ENCODE measurements around the gene TRPV2.
A peak's percentile ranks its signal among the peaks of the same experiment; 100 is the strongest.

The TRPV2 gene

DNA sequence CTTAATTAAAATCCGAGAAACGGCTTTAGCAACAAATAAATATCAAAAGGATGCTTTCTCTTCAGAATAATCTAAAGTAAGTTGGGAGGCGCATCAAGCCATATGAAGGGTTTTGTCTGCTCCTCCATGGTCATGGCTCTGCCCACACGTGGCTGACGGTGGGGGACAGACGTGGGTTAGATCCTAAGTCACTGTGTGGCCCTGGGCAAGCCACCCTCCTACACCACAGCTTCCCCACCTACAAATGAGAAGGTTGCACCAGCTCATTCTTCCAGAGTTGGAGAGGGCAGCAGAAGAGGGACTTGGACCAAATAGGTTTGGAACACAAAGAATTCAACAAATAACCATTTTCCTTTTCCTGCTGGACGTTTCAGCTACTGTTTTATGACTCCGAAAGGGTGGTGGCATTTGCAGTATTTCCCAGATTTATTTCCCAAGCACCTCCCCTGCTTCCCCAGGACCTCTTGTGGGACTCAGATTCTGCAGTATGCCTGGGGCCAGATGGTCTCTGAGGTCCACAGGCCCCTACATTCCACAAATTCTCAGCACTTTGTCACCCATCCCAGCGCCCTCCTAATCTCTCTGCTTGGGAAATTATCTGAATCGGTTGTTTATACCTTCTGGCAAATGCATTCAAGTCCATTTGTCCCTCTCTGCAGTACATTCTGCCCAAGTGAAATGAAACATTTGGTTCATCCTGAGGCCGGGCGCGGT lies 58.8 kb downstream of the TRPV2 start:
- DNase-seq (ENCODE audit: low spot score) = no peak

DNA sequence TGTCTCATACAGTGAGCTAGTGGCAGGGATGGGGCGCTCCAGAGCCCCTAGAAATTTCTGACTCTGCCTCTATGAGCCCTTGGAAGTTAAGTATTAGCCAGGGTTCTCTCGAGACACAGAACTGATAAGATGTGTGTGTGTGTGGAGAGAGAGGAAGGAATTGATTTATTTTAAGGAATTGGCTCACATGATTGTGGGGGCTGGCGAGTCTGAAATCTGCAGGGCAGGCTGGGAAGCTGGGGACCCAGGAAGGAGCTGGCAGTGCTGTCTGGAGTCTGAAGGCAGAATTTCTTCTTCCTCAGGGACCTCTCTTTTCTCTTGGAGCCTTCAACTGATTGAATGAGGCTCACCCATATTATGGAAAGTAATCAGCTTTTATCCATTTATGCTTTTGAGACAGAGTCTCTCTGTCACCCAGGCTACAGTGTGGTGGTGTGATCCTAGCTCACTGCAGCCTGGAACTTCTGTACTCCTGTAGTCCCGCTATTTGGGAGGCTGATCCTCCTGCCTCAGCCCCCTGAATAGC lies 59.9 kb downstream of the TRPV2 start:
- no peak for DNase-seq (ENCODE audit: low spot score)

DNA sequence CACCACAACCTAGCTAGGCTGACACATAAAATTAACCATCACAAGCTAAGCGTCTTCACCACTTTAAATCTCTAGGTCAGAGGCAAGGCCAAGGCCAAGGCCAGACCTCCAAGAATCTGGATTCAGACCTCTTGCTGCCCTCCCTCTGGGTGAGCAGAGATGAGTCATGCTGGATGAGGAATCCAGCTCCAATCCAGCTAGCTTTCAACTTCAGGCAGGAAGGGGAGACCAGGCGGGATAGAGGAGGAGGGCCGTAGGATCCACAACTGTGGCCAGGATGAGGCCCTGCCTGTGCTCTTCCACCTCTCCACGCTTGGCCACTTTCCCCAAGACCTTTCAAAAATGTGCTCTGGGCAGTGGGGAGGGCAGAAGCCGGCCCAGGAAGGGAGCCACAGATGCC lies 61.9 kb downstream of the TRPV2 start:
- peak; percentile 88 for DNase-seq (ENCODE audit: low spot score)

DNA sequence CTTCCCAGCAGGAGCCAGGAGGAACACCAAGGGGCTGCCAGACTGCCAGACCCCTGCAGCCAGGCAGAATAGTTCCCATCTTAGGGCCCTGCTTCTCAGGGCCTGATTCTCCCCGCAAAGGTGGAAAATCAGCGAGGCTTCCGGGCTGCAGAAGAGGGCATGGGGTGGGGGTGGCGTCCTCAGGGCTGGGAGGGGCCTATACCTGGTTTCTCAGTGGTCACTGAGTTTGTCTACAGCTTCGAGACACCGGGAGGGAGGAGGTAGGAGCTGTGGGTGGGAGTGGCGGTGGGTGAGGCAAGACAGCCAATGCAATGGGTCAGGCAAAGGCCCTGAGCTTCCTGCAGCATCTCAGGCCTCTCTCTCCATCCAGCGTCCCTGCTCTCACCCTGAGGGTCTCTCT lies 62.3 kb downstream of the TRPV2 start:
- DNase-seq (ENCODE audit: low spot score) = no peak

DNA sequence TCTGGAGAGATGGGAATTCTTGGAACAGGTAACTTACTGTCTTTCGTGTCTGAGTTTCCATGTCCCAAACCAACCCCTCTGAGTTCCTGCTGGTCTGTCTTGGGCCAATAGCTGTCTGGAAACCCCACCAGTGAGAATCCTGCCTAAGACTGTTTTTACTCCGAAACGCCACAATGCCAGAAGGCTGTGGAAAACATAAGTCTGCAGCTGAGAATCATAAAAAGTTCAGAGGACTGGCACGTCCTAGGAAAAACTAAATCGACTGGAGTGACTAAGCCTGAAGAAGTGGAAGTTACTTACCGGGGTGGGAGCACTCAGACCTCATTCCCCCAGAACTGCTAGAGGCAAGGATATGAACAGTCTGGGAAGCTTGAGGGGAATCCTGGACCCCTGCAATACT lies 63.3 kb downstream of the TRPV2 start:
- DNase-seq (ENCODE audit: low spot score) = no peak

DNA sequence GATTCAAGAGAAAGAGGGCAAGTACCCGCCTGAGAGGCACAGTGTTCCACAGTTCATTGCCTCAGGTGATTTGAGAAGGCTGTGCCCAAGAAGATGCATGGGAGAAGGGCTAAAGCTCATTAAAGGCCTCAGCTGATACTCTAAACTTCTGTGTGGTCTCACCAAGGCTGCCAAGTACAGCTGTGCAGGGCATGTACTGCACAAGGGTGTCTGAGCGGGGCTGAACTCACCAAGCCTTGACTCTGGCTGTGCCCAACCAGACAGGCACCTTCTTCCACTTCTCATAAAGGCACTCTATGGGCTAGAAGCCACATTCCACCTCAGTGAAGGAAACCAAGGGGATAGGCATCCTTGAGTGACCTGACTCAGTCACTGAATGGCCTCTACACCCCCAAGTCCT lies 63.9 kb downstream of the TRPV2 start:
- DNase-seq (ENCODE audit: low spot score) = no peak

DNA sequence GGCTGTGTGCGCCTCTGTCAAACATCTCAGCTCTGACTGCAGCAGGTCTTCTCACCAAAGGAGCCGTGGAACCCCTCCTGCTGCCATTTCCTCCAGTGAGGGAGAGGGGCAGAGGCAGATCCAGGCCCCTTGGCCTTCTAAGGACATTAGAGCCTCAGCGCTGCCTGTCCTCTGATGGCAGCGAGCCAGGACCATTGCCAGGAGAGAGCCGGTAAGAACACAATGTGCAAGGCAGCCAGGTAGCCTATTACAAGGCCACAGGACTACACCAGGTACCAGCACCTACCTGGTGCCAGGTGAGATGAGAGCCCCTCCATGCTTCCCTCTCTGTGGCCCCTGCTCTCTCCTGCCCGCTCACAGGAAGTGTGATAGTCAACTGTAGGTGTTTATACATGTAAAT lies 65.6 kb downstream of the TRPV2 start:
- no peak for DNase-seq (ENCODE audit: low spot score)

DNA sequence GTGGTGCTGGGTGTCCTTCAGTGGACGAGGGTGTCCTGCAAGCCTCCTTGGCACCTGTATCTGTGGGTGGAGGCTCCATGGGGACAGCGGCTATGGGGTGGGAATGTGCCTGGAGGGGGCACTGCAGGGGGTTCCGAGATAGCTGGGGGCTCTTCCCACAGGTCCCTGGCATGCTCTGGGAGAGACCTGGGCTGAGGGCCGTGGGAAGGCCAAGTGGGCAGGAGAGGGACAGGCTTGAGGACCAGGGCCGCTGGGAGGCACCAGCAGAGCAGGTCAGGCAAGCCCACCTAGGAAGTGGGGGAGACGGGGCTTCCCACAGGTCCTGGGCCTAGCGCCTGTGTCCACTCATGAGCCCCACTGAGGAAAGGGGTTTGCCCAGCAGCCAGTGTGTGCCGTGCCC lies 66.9 kb downstream of the TRPV2 start:
- DNase-seq (ENCODE audit: low spot score) = no peak

DNA sequence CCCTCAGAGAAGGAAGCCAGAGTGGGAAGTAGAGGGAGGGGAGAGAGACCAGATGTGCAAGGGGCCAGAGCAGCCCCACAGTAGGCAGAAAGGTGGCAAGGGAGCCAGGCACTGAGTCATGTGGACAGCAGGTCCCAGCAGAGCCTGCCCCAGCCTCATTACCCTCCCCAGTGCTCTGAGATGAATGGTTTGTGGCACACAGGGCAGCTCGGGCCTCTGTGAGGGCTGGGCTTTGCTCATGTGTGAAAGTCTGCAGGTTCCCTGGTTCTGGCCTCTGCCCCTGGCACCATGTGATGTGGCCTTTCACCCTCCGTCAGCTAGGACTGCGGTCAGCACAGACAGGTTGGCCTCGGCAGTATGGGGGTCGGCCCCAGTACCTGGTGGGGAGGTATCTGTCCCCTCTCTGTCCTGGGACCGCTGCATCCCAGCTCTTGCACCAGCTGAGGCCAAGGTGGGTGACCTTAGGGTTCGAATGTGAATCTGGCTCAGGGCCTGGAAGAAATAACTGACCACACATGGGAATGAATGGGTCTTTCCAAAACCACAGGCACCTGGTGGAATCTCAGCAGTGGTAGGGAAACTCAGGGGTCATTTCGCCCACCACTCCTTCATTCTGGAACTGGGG lies 67.8 kb downstream of the TRPV2 start:
- no peak for DNase-seq (ENCODE audit: low spot score)

DNA sequence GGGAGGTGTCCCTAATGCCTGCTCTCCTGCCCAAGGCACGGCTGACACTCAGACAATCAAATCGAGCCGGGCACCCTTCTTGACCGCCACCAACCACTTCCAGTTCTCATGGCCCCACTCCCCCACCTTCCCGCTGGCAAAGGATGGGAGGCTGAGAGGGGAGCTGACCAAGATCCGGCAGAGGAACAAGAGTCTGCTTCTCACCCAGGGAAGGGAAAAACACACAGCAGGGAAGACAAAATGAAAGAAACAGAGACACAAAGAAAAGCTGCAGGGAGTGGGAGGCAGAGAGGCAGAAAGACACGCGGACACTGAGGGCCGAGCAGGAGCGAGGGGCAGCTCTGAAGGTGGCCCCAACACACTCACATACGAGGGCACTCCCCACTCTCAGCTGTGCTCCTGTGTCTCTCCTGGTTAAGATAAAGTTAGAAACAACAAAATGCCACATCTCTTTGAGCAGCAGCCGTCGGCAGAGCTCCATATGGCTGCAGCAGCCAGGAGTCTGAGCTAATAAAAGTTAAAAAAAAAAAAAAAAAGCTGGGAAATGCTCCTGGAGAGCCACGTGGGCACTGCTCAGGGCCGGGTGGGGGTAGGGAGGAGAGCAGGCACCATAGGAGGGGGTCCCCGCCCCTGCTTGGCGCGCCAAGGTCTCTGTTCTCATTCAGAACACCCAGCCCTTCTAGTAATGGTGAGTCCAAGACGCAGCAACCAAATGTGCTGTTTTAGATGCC lies 69.2 kb downstream of the TRPV2 start:
- DNase-seq (ENCODE audit: low spot score) = no peak
